Type B pancreatic cell (in vitro differentiated cells): ENCODE measurements around the gene TTC21B. TPM values are rescaled to one million over a fixed set of nuclear protein-coding genes. Genes with fewer than 3 reads are reported as not detected.

Experiments used
- DNase-seq: peaks from one replicate; pipeline ENCODE4 v3.0.0; 2021; ENCODE audit warnings: mixed read lengths; ENCODE audit not compliant: unreplicated experiment; ENCODE audit errors: extremely low spot score
- H3K27ac Mint-ChIP-seq: 2 replicates; pipeline ENCODE4 v1.8.0; 2021; ENCODE audit warnings: mild to moderate bottlenecking, mixed read lengths
- H3K27me3 Mint-ChIP-seq: 2 replicates; pipeline ENCODE4 v1.8.0; 2021; ENCODE audit warnings: mixed read lengths
- H3K36me3 Mint-ChIP-seq: 2 replicates; pipeline ENCODE4 v1.8.0; 2021; ENCODE audit warnings: mixed read lengths
- H3K4me1 Mint-ChIP-seq: one replicate; pipeline ENCODE4 v1.8.0; 2021; ENCODE audit warnings: mixed read lengths; ENCODE audit not compliant: unreplicated experiment
- H3K4me3 Mint-ChIP-seq: 2 replicates; pipeline ENCODE4 v1.8.0; 2021; ENCODE audit warnings: mild to moderate bottlenecking, mixed read lengths
- H3K9me3 Mint-ChIP-seq: 2 replicates; pipeline ENCODE4 v1.8.0; 2021; ENCODE audit warnings: mixed read lengths
- total RNA-seq: library from RNA; stranded (reverse); gene quantifications from 2 replicates; pipeline ENCODE4 v1.2.1, GENCODE V29; 2021; ENCODE audit warnings: low replicate concordance
- TF ChIP-seq, protein P1 (sequence below): fragments of 200-600 bp; sonication (generic); conservative IDR thresholded peaks from 2 replicates; pipeline ENCODE4 v1.5.0; 2021; ENCODE audit warnings: antibody characterized with exemption, mild to moderate bottlenecking

TTC21B gene
- total RNA-seq, 1 donor from 2014 or later = 25.8 TPM

DNA sequence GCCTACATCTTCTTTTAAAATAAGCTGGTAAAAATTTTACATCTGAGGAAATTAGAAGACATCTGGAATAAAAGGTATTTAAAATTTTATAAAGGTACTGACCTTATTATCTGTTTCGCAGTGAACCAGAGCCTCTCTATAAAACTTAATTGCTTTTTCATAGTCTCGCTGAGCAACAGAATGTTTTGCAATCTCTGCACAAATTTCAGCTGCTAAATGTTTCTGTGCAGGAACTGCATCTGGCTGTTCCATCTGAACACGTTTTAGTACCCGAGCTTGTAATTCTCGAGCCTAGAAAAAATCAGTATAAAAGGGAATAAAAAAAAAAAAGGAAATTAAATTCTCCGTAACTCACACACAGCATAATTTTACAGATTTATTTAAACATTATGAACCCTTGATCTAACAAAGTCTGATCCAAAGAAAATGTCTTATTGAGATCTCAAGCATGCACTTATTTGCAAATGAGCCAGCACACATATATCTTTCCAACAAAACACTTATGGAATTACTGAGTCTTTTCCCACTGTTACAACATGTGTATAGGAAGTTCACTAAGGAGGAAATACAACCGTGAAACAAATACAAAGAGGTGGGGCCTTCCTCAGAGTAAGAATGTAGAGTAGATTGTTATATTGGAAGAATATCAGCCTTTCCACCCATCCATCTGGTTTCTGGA lies 51.8 kb downstream of the TTC21B start:
- DNase-seq = no peak
- Mint-ChIP-seq H3K36me3 (peaks cover 37% of the 10 kb centered on the region), H3K27me3 (no peaks in the 10 kb centered on the region), H3K4me3 (no peak overlapping the region), H3K4me1 (peaks cover 14% of the 10 kb centered on the region), H3K27ac (no peak overlapping the region), H3K9me3 (no peaks in the 10 kb centered on the region)
- TF ChIP-seq, protein P1, sequence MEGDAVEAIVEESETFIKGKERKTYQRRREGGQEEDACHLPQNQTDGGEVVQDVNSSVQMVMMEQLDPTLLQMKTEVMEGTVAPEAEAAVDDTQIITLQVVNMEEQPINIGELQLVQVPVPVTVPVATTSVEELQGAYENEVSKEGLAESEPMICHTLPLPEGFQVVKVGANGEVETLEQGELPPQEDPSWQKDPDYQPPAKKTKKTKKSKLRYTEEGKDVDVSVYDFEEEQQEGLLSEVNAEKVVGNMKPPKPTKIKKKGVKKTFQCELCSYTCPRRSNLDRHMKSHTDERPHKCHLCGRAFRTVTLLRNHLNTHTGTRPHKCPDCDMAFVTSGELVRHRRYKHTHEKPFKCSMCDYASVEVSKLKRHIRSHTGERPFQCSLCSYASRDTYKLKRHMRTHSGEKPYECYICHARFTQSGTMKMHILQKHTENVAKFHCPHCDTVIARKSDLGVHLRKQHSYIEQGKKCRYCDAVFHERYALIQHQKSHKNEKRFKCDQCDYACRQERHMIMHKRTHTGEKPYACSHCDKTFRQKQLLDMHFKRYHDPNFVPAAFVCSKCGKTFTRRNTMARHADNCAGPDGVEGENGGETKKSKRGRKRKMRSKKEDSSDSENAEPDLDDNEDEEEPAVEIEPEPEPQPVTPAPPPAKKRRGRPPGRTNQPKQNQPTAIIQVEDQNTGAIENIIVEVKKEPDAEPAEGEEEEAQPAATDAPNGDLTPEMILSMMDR = no peak

DNA sequence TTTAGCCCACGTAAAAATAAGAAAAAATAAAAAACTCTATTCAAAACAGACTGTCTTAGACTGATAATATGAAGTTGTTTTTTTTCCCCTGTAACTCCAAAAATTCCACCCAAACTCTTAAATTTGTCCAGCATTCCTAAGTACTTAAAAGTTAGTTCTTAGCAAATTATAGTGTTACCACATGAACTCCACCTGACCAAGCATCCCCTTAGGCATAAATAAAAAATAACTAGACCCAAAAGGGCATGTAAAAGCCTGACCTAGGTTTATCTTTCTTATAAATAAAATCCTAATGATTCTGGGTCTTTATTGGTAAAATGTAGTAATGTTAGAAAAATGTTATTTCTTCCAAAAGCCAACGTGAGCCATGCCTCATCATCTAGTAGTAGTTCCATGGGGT lies 54.3 kb downstream of the TTC21B start:
- no peak for DNase-seq
- no peaks in the 10 kb centered on the region for H3K9me3 Mint-ChIP-seq
- no peak overlapping the region for H3K4me3 Mint-ChIP-seq
- peaks cover 45% of the 10 kb centered on the region for H3K36me3 Mint-ChIP-seq
- TF ChIP-seq, protein P1 = no peak
- H3K27ac Mint-ChIP-seq = no peak overlapping the region
- H3K4me1 Mint-ChIP-seq = peaks cover 14% of the 10 kb centered on the region
- H3K27me3 Mint-ChIP-seq = no peaks in the 10 kb centered on the region

DNA sequence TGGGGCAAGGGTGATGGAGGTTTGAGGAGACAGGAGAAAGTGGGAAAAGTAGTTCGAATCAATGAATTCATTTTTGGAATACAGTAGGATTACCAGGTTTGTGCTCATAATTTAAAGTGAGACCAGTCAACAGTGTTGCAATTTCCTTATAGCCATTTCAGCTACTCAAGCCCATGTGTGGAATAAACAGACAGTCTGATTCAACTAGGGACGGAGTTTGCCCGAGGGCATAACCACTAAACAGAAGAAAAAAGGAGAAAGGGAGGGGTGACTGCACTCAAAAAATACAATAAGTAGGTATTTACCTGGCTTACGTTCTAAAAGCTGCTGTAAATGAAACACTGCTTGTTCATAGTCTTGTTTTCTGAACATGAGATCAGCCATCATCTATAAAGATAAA lies 55.2 kb downstream of the TTC21B start:
- TF ChIP-seq, protein P1 = no peak
- Mint-ChIP-seq H3K9me3 (no peaks in the 10 kb centered on the region), H3K27ac (peak overlapping the region; percentile 15), H3K27me3 (no peaks in the 10 kb centered on the region), H3K4me3 (no peak overlapping the region), H3K36me3 (peaks cover 54% of the 10 kb centered on the region), H3K4me1 (peaks cover 14% of the 10 kb centered on the region)
- no peak for DNase-seq

DNA sequence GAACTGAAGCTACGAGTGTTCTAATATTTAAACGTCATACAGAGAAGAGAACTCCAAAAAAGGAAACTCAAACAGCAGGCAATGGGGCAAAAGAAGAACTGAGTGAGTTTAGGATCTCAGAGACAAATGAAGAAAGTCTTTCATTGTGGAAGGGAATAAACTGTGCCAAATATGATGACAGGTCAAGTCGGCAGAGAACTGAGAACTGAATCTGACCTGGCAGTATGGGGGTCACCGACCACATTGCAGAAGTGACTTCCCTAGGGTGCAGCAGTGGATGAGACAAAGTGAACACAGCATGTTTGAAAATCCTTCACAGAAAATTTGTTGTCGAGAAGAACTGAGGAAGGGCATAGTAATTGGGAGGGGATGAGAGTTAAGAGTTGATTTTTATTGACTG lies 55.9 kb downstream of the TTC21B start:
- H3K27ac Mint-ChIP-seq = no peak overlapping the region
- TF ChIP-seq, protein P1 = no peak
- peaks cover 10% of the 10 kb centered on the region for H3K4me1 Mint-ChIP-seq
- DNase-seq = no peak
- no peaks in the 10 kb centered on the region for H3K27me3 Mint-ChIP-seq
- H3K36me3 Mint-ChIP-seq = peaks cover 49% of the 10 kb centered on the region
- no peaks in the 10 kb centered on the region for H3K9me3 Mint-ChIP-seq
- no peak overlapping the region for H3K4me3 Mint-ChIP-seq

DNA sequence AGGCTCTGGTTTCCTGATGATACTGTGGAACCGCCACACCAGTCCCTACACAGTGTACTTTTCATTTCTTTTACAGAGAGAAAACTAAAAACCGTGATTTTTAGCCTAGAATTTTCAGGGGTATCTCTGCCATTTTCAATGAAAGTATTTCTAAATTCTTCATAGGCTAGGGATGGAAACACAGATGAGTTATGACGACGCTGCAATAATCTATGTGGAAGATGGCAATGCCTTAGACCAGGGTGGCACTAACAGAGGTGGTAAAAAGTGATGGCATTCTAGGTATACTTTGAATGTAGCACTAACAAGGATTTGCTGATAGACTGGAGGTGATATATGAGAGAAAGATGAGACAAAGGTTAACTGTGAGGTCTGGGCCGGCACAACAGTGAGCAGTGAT lies 56.5 kb downstream of the TTC21B start:
- H3K4me1 Mint-ChIP-seq = peaks cover 10% of the 10 kb centered on the region
- H3K27me3 Mint-ChIP-seq = no peaks in the 10 kb centered on the region
- no peak overlapping the region for H3K27ac Mint-ChIP-seq
- DNase-seq = no peak
- no peaks in the 10 kb centered on the region for H3K9me3 Mint-ChIP-seq
- H3K36me3 Mint-ChIP-seq = peaks cover 53% of the 10 kb centered on the region
- TF ChIP-seq, protein P1 = no peak
- H3K4me3 Mint-ChIP-seq = no peak overlapping the region

DNA sequence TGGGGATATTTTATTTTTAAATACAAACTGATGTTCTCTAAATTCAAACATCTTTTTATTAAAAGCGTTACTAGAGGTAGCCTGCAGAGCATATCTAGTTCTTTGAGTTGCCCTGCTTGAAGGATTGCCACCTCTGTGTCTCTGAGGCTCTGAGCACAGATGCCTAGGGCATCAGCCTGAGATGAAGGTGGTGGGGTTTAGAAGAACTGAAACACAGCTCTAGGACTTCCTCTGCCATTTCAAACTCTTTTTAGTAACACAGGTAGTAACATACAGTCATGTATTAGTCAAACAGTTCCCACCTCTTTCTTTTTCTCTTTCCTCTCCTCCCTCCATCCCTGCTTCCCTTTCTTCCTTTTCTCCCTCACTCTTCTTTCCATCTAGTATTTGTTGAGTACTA lies 57.6 kb downstream of the TTC21B start:
- no peak for DNase-seq
- no peak overlapping the region for H3K27ac Mint-ChIP-seq
- no peak overlapping the region for H3K4me3 Mint-ChIP-seq
- H3K4me1 Mint-ChIP-seq = peaks cover 10% of the 10 kb centered on the region
- TF ChIP-seq, protein P1 = no peak
- peaks cover 53% of the 10 kb centered on the region for H3K36me3 Mint-ChIP-seq
- H3K27me3 Mint-ChIP-seq = no peaks in the 10 kb centered on the region
- no peaks in the 10 kb centered on the region for H3K9me3 Mint-ChIP-seq
